Activated effector memory CD4-positive, alpha-beta T cell treated with anti-CD3 and anti-CD28 coated beads, Interleukin-2, amount 50 U/mL, for 16 hours (primary cell): ENCODE measurements around the gene C4orf50.

Experiments
- DNase-seq: peaks from one replicate; pipeline ENCODE4 v3.0.0-alpha.2; 2020

C4orf50 gene

GRCh38 chr4:6043188-6043587 lies 25.0 kb upstream of the C4orf50 start:
- DNase-seq, result no peak

- no peak for DNase-seq
These were observed 24.2 kb upstream of the C4orf50 start for GRCh38 chr4:6042293-6043063.

- DNase-seq, result no peak
These were observed 23.6 kb upstream of the C4orf50 start for GRCh38 chr4:6041800-6042199.

- DNase-seq, result no peak
These were observed 20.5 kb upstream of the C4orf50 start for GRCh38 chr4:6038711-6039110.

- DNase-seq, result no peak
These were observed 17.6 kb upstream of the C4orf50 start for GRCh38 chr4:6035786-6036185.

- DNase-seq, result no peak
These were observed 15.2 kb upstream of the C4orf50 start for GRCh38 chr4:6033381-6033780.

- no peak for DNase-seq
These were observed 14.3 kb upstream of the C4orf50 start for GRCh38 chr4:6032249-6033244.

- DNase-seq, result no peak
These were observed 13.6 kb upstream of the C4orf50 start for GRCh38 chr4:6031846-6032245.

- DNase-seq, result no peak
These were observed 12.4 kb upstream of the C4orf50 start for GRCh38 chr4:6030679-6031078.

- DNase-seq, result no peak
These were observed 11.0 kb upstream of the C4orf50 start for GRCh38 chr4:6029254-6029653.

GRCh38 chr4:6028168-6028567 lies 9.9 kb upstream of the C4orf50 start:
- no peak for DNase-seq

- no peak for DNase-seq
These were observed 9.2 kb upstream of the C4orf50 start for GRCh38 chr4:6027392-6027791.

GRCh38 chr4:6024313-6024960 lies 6.2 kb upstream of the C4orf50 start:
- DNase-seq, result no peak

GRCh38 chr4:6023731-6024130 lies 5.5 kb upstream of the C4orf50 start:
- DNase-seq, result no peak

- DNase-seq, result no peak
These were observed 4.5 kb upstream of the C4orf50 start for GRCh38 chr4:6022607-6023288.

GRCh38 chr4:6021831-6022606 lies 3.8 kb upstream of the C4orf50 start:
- no peak for DNase-seq

GRCh38 chr4:6020613-6021012 lies 2.4 kb upstream of the C4orf50 start:
- no peak for DNase-seq

- DNase-seq, result peak; percentile 68
These were observed 1.4 kb upstream of the C4orf50 start for GRCh38 chr4:6019316-6020263.

- DNase-seq, result no peak
These were observed 431 bp downstream of the C4orf50 start for GRCh38 chr4:6017800-6018199.

- no peak for DNase-seq
These were observed 1.2 kb downstream of the C4orf50 start for GRCh38 chr4:6017030-6017429.

GRCh38 chr4:6013564-6013963 lies 4.7 kb downstream of the C4orf50 start:
- DNase-seq, result no peak
